HL-60 (cell line): Measurements from ENCODE around the gene NCAPH2.

ENCODE experiments used
- DNase-seq, 2 experiments: peaks; one replicate each; pipeline ENCODE4 v3.0.0-alpha.2; 2010 to 2020; ENCODE audit warnings: low read depth in 1 of 2, low spot score in 1 of 2
- H3K27ac ChIP-seq: fragments of 250-450 bp; sonication (Bioruptor Pico); replicated peaks from 2 replicates; pipeline ENCODE4 v1.5.1; 2020; ENCODE audit warnings: mild to moderate bottlenecking, moderate library complexity
- H3K27me3 ChIP-seq: fragments of 250-450 bp; sonication (Bioruptor Pico); 2 replicates; pipeline ENCODE4 v1.5.1; 2021; ENCODE audit warnings: mild to moderate bottlenecking, moderate library complexity; ENCODE audit not compliant: insufficient read depth, poor library complexity, severe bottlenecking
- H3K4me3 ChIP-seq: replicated peaks from 2 replicates; pipeline ENCODE4 v1.5.1; 2011; ENCODE audit warnings: mild to moderate bottlenecking, control low read depth, low read length; ENCODE audit not compliant: insufficient read depth
- CTCF ChIP-seq: IDR thresholded peaks from one replicate; pipeline ENCODE4 v1.5.1; 2011; ENCODE audit warnings: low read length, control low read depth, inconsistent platforms; ENCODE audit not compliant: insufficient read depth
- GABPA ChIP-seq: IDR thresholded peaks from 2 replicates; pipeline ENCODE4 v1.6.1; 2012; ENCODE audit warnings: low read depth
- POLR2AphosphoS5 ChIP-seq: IDR thresholded peaks from 2 replicates; pipeline ENCODE4 v1.6.1; 2012; ENCODE audit warnings: low read depth
- REST ChIP-seq: IDR thresholded peaks from 2 replicates; pipeline ENCODE4 v1.6.1; 2012; ENCODE audit warnings: low read depth; ENCODE audit not compliant: insufficient replicate concordance
- SPI1 ChIP-seq: IDR thresholded peaks from 2 replicates; pipeline ENCODE4 v1.6.1; 2012; ENCODE audit warnings: low read depth, mild to moderate bottlenecking, borderline replicate concordance

The NCAPH2 gene

GRCh38 chr22:50526834-50527801 is 19.1 kb downstream of the NCAPH2 start:
- peak; percentile 71 to 89 for DNase-seq
- H3K4me3 ChIP-seq = peak overlapping the region; percentile 70
- H3K27me3 ChIP-seq = no peaks in the 10 kb centered on the region
- no peak for TF ChIP-seq CTCF
- TF ChIP-seq SPI1 = no peak
- TF ChIP-seq POLR2AphosphoS5 = peak; percentile 56; the same call in 1 of the 2 replicates
- no peak for TF ChIP-seq GABPA
- H3K27ac ChIP-seq = peak overlapping the region; percentile 91

DNA sequence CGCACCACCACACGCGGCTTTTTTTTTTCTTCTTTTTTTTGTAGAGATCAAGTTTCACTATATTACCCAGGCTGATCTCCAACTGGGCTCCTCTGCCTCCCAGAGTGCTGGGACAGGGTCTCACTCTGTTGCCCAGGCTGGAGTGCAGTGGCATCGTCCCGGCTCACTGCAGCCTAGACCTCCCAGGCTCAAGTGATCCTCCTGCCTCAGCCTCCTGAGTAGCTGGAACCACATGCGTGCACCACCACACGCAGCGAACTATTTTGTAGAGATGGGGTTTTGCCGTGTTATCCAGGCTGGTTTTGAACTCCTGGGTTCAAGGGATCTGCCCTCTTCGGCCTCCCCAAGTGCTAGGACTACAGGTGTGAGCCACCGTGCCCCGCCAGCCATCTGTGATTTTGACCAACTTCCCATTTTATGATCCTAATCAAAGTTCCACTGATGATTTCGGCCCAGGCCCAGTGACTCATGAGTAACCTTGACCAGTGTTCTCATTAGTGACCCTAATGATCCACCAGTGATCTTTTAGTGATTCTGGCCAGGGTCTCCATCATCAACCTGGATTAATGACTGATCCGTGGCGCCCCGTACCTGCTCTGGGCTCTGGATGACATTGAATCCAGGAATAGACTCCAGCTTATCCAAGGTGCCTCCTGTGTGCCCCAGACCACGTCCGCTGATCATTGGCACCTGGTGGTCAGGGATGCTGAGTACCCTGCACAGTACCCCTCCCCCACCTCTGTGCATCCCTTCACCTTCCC is 20.1 kb downstream of the NCAPH2 start:
- DNase-seq = no peak
- no peak for TF ChIP-seq SPI1
- H3K4me3 ChIP-seq = no peak overlapping the region
- H3K27ac ChIP-seq = no peak overlapping the region
- no peaks in the 10 kb centered on the region for H3K27me3 ChIP-seq

DNA sequence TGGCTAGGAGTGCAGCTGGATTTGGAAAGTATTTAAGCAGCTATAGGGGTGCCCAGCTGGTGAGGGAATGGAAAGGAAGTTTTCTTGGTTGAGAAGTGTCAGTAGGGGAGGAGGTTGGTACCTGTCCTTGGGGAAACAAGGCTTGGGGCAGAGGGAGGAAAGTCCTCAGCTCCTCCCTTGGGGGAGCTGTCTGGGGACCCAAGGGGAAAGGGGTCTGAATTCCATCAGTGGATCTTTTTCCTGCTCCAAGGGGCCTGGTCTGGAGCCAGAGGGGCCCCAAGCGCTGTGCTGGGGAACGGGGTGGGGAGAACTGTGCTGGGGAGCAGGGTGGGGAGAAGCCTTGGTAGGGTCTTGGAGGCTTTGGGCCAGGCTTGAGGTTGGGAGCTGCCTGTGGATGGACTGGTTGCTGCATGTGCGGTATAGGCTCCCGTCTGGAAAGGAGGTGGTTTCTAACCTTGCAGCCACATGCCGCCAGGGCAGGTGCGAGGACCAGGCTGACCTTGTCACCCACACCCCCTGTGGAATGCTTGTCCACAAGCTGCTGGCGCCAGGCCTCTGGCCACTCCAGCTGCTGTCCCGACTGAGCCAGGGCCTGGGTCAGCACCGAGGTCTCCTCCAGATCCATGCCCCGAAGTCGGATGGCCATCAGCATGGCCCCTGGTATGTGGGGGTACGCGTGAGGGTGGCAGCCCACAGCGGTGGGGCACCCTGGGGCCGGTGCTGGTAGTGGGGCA is 20.8 kb downstream of the NCAPH2 start:
- DNase-seq = no peak
- peak overlapping the region; percentile 58 for H3K4me3 ChIP-seq
- TF ChIP-seq GABPA = no peak
- TF ChIP-seq POLR2AphosphoS5 = no peak
- TF ChIP-seq SPI1 = no peak
- TF ChIP-seq CTCF = no peak
- no peak for TF ChIP-seq REST
- no peaks in the 10 kb centered on the region for H3K27me3 ChIP-seq
- no peak overlapping the region for H3K27ac ChIP-seq

- TF ChIP-seq POLR2AphosphoS5 = peak; percentile 23; the same call in 1 of the 2 replicates
- no peak for TF ChIP-seq CTCF
- peak overlapping the region; percentile 58 for H3K4me3 ChIP-seq
- H3K27me3 ChIP-seq = no peaks in the 10 kb centered on the region
- DNase-seq = no peak
- H3K27ac ChIP-seq = peak overlapping the region; percentile 99
These were observed 21.4 kb downstream of the NCAPH2 start for GRCh38 chr22:50529416-50529896.
